ENCODE data around the gene CSRNP3. TPM values are rescaled to one million over a fixed set of nuclear protein-coding genes. Genes with fewer than 3 reads are reported as not detected.

Gene CSRNP3
- polyA plus RNA-seq, 2 of the 4 experiments (the other 2 are of a cell fraction) = 0.05 to 0.25 TPM

- Histone ChIP-seq H3K4me2 (no peak overlapping the region), H3K4me3 (no peak overlapping the region), H3K4me1 (no peaks in the 10 kb centered on the region), H3K27ac (no peak overlapping the region), H3K9me3 (no peaks in the 10 kb centered on the region)
- WGBS (ENCODE audit: missing lambda C conversion rate) = 49% methylated on average over 3 of the region's 3 CpGs
- FAIRE-seq (no peak), ATAC-seq (no peak), DNase-seq (ENCODE audit: low read depth in 1 of 2, low spot score in 1 of 2) (no peak)
- POLR2A ChIA-PET = no interaction called here
- TF ChIP-seq SMC3 (IDR thresholded peaks at IDR 0.05) = no peak
- no peak for TF ChIP-seq TP53 (CRISPR knock-in tag; IDR thresholded peaks at IDR 0.05)
- no peak for TF ChIP-seq HOXB13 (CRISPR knock-in tag; IDR thresholded peaks at IDR 0.05; ENCODE audit: low read depth)
- no peak for TF ChIP-seq KDM5A (IDR thresholded peaks at IDR 0.05)
- no peak for TF ChIP-seq ZNF302 (CRISPR knock-in tag; IDR thresholded peaks at IDR 0.05)
- TF ChIP-seq CBX2 (IDR thresholded peaks at IDR 0.05; ENCODE audit: borderline replicate concordance, low read depth) = no peak
- TF ChIP-seq CHD4 (IDR thresholded peaks at IDR 0.05; ENCODE audit: borderline replicate concordance) = no peak
- no peak for TF ChIP-seq ZSCAN20 (CRISPR knock-in tag; IDR thresholded peaks at IDR 0.05)
- TF ChIP-seq BHLHE40 (IDR thresholded peaks at IDR 0.05; ENCODE audit: low read depth, low read length) = no peak
- no peak for TF ChIP-seq CTCF (IDR thresholded peaks at IDR 0.05)
- CTCF ChIA-PET = no interaction called here
These were observed 112.9 kb downstream of the CSRNP3 start for GRCh38 chr2:165582409-165582808.

GRCh38 chr2:165582863-165583506, 113.5 kb downstream of the CSRNP3 start:
- DNase-seq (ENCODE audit: low read depth in 1 of 2, low spot score in 1 of 2) (no peak), FAIRE-seq (no peak), ATAC-seq (no peak)
- POLR2A ChIA-PET = no interaction called here
- no peak overlapping the region for H3K27ac ChIP-seq
- no peaks in the 10 kb centered on the region for H3K9me3 ChIP-seq
- WGBS (ENCODE audit: missing lambda C conversion rate) = 86% methylated on average over 1 of the region's 1 CpG
- no peak overlapping the region for H3K4me2 ChIP-seq
- CTCF ChIA-PET = interaction anchor here (1.1 kb wide), 1 partner anchor 29 kb away, joined by 3 read pairs; no protein-coding TSS in a partner anchor
- H3K4me1 ChIP-seq = no peaks in the 10 kb centered on the region
- TF ChIP-seq BCL3 (IDR thresholded peaks at IDR 0.05) = no peak
- peak; percentile 67 for TF ChIP-seq MAFK (IDR thresholded peaks at IDR 0.05; ENCODE audit: partially characterized antibody)
- H3K4me3 ChIP-seq = no peak overlapping the region

GRCh38 chr2:165584126-165584654, 114.7 kb downstream of the CSRNP3 start:
- Histone ChIP-seq H3K4me3 (no peak overlapping the region), H3K4me1 (no peaks in the 10 kb centered on the region), H3K9me3 (no peaks in the 10 kb centered on the region), H3K4me2 (no peak overlapping the region), H3K27ac (no peak overlapping the region)
- FAIRE-seq = no peak
- ATAC-seq = no peak
- DNase-seq (ENCODE audit: low read depth in 1 of 2, low spot score in 1 of 2) = no peak
- TF ChIP-seq ELK1 (IDR thresholded peaks at IDR 0.05; ENCODE audit: low read depth, low read length) = no peak
- TF ChIP-seq HOXA7 (CRISPR knock-in tag; IDR thresholded peaks at IDR 0.05) = no peak
- TF ChIP-seq MAZ (IDR thresholded peaks at IDR 0.05; ENCODE audit: borderline replicate concordance, low read depth, low read length) = no peak
- TF ChIP-seq MAFK (IDR thresholded peaks at IDR 0.05; ENCODE audit: partially characterized antibody) = no peak
- TF ChIP-seq USF2 (IDR thresholded peaks at IDR 0.05) = no peak
- no peak for TF ChIP-seq MYC (IDR thresholded peaks at IDR 0.05; ENCODE audit: borderline replicate concordance, low read length)
- no peak for TF ChIP-seq HEYL (CRISPR knock-in tag; IDR thresholded peaks at IDR 0.05)
- no peak for TF ChIP-seq TFCP2L1 (CRISPR knock-in tag; IDR thresholded peaks at IDR 0.05)
- no peak for TF ChIP-seq RAD21 (conservative IDR thresholded peaks at IDR 0.05 in 1 of 2, IDR thresholded peaks at IDR 0.05 in 1 of 2)
- TF ChIP-seq CHD2 (IDR thresholded peaks at IDR 0.05; ENCODE audit: low read length, partially characterized antibody) = no peak
- TF ChIP-seq PHF8 (IDR thresholded peaks at IDR 0.05; ENCODE audit: borderline replicate concordance, low read depth) = no peak
- no peak for TF ChIP-seq NFE2L2 (conservative IDR thresholded peaks at IDR 0.05; ENCODE audit: low read length)
- TF ChIP-seq CBX2 (IDR thresholded peaks at IDR 0.05; ENCODE audit: borderline replicate concordance, low read depth) = no peak
- TF ChIP-seq ZSCAN20 (CRISPR knock-in tag; IDR thresholded peaks at IDR 0.05) = no peak
- no peak for TF ChIP-seq CTCF (IDR thresholded peaks at IDR 0.05)
- TF ChIP-seq FOSB (CRISPR knock-in tag; IDR thresholded peaks at IDR 0.05) = no peak
- TF ChIP-seq HDAC2 (IDR thresholded peaks at IDR 0.05) = no peak
- no peak for TF ChIP-seq EP300 (IDR thresholded peaks at IDR 0.05)
- POLR2A ChIA-PET = no interaction called here
- 27% methylated on average over 3 of the region's 3 CpGs for WGBS (ENCODE audit: missing lambda C conversion rate)
- CTCF ChIA-PET = interaction anchor here (0.8 to 1.1 kb wide), 2 partner anchors 27 to 290 kb away, joined by 3 read pairs; no protein-coding TSS in a partner anchor
